ENCODE measurements around the gene ANKRD23. TPM values are rescaled to one million over a fixed set of nuclear protein-coding genes. Genes with fewer than 3 reads are reported as not detected.

Gene ANKRD23
- total and polyA plus RNA-seq, 2 of the 13 experiments (the other 11 are each of a cell fraction or from before 2014, with no cell fraction given) = 1.5 to 1.6 TPM

DNA sequence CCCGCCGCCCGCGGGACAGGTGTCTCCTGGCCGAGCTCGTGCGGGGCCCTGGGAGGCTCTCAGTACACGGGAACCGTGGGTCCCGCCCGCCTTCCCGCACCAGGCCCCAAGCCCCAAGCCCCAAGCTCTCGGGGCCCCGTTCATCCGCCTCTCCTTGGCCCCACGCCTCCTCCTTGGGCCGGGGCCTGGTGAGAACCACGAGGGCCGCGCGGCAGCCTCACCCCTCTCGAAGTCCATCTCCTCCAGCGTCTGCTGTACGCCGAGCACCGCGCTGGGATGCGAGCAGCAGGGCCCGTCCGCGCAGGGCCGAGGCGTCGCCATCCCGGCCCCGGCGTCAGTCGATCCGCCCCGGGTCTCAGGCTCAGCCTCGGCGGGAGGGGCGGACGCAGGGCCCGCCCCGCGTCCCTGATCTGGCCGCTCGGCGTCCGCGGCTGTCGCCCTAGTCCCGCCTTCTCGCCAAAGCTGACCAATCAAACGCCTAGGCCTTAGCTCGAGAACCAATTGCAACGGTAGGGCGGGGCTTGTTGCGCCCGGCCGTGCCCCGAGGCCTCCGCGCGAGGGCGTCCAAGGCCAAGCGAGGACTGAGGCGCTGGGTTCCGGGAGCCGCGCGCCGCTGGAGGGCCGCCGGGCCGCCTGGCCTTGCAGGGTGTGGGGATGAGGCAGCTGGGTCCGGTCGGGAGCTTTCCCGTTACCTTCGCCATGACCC lies 14.0 kb upstream of the ANKRD23 start, which contains the start of gene ANKRD39 (continued):
- no peak for TF ChIP-seq NCOA5 (CRISPR knock-in tag; IDR thresholded peaks at IDR 0.05)
- TF ChIP-seq, protein P1, sequence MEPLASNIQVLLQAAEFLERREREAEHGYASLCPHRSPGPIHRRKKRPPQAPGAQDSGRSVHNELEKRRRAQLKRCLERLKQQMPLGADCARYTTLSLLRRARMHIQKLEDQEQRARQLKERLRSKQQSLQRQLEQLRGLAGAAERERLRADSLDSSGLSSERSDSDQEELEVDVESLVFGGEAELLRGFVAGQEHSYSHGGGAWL (CRISPR knock-in tag; IDR thresholded peaks at IDR 0.05) = peak; percentile 81; the same call in 1 of the 2 replicates
- TF ChIP-seq, protein P2, sequence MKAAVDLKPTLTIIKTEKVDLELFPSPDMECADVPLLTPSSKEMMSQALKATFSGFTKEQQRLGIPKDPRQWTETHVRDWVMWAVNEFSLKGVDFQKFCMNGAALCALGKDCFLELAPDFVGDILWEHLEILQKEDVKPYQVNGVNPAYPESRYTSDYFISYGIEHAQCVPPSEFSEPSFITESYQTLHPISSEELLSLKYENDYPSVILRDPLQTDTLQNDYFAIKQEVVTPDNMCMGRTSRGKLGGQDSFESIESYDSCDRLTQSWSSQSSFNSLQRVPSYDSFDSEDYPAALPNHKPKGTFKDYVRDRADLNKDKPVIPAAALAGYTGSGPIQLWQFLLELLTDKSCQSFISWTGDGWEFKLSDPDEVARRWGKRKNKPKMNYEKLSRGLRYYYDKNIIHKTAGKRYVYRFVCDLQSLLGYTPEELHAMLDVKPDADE (CRISPR knock-in tag; IDR thresholded peaks at IDR 0.05) = no peak
- peak; percentile 71 for TF ChIP-seq ZNF781 (CRISPR knock-in tag; IDR thresholded peaks at IDR 0.05; ENCODE audit: borderline replicate concordance, not compliant biosample characterization)
- TF ChIP-seq, protein P3, sequence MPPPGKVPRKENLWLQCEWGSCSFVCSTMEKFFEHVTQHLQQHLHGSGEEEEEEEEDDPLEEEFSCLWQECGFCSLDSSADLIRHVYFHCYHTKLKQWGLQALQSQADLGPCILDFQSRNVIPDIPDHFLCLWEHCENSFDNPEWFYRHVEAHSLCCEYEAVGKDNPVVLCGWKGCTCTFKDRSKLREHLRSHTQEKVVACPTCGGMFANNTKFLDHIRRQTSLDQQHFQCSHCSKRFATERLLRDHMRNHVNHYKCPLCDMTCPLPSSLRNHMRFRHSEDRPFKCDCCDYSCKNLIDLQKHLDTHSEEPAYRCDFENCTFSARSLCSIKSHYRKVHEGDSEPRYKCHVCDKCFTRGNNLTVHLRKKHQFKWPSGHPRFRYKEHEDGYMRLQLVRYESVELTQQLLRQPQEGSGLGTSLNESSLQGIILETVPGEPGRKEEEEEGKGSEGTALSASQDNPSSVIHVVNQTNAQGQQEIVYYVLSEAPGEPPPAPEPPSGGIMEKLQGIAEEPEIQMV (CRISPR knock-in tag; IDR thresholded peaks at IDR 0.05; ENCODE audit: low read depth) = peak; percentile 93
- TF ChIP-seq ZNF670 (CRISPR knock-in tag; IDR thresholded peaks at IDR 0.05; ENCODE audit: borderline replicate concordance) = peak; percentile 86; the same call in 1 of the 2 replicates
- TF ChIP-seq, protein P4, sequence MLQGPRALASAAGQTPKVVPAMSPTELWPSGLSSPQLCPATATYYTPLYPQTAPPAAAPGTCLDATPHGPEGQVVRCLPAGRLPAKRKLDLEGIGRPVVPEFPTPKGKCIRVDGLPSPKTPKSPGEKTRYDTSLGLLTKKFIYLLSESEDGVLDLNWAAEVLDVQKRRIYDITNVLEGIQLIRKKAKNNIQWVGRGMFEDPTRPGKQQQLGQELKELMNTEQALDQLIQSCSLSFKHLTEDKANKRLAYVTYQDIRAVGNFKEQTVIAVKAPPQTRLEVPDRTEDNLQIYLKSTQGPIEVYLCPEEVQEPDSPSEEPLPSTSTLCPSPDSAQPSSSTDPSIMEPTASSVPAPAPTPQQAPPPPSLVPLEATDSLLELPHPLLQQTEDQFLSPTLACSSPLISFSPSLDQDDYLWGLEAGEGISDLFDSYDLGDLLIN (CRISPR knock-in tag; IDR thresholded peaks at IDR 0.05; ENCODE audit: borderline replicate concordance) = no peak; the same call in 1 of the 2 replicates
- peak; percentile 97 for TF ChIP-seq ZNF709 (CRISPR knock-in tag; IDR thresholded peaks at IDR 0.05)
- TF ChIP-seq FOXK1 (CRISPR knock-in tag; IDR thresholded peaks at IDR 0.05; ENCODE audit: borderline replicate concordance, low read depth) = peak; percentile 96; the same call in 1 of the 2 replicates
- TF ChIP-seq TCF7L2 (IDR thresholded peaks at IDR 0.05; ENCODE audit: low read depth, low read length) = no peak
- TF ChIP-seq YEATS2 (CRISPR knock-in tag; IDR thresholded peaks at IDR 0.05; ENCODE audit: borderline replicate concordance) = 0 out of 2 replicates have a peak, but pooled peaks have one; percentile 14
- peak; percentile 72 for TF ChIP-seq GATAD1 (CRISPR knock-in tag; IDR thresholded peaks at IDR 0.05)
- TF ChIP-seq, protein P5, sequence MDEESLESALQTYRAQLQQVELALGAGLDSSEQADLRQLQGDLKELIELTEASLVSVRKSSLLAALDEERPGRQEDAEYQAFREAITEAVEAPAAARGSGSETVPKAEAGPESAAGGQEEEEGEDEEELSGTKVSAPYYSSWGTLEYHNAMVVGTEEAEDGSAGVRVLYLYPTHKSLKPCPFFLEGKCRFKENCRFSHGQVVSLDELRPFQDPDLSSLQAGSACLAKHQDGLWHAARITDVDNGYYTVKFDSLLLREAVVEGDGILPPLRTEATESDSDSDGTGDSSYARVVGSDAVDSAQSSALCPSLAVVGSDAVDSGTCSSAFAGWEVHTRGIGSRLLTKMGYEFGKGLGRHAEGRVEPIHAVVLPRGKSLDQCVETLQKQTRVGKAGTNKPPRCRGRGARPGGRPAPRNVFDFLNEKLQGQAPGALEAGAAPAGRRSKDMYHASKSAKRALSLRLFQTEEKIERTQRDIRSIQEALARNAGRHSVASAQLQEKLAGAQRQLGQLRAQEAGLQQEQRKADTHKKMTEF (CRISPR knock-in tag; IDR thresholded peaks at IDR 0.05) = peak; percentile 84
- TF ChIP-seq SETDB1 (CRISPR knock-in tag; IDR thresholded peaks at IDR 0.05; ENCODE audit: borderline replicate concordance) = no peak
- no peak; the same call in 1 of the 2 replicates for TF ChIP-seq ZNF335 (CRISPR knock-in tag; IDR thresholded peaks at IDR 0.05)
- TF ChIP-seq, protein P6, sequence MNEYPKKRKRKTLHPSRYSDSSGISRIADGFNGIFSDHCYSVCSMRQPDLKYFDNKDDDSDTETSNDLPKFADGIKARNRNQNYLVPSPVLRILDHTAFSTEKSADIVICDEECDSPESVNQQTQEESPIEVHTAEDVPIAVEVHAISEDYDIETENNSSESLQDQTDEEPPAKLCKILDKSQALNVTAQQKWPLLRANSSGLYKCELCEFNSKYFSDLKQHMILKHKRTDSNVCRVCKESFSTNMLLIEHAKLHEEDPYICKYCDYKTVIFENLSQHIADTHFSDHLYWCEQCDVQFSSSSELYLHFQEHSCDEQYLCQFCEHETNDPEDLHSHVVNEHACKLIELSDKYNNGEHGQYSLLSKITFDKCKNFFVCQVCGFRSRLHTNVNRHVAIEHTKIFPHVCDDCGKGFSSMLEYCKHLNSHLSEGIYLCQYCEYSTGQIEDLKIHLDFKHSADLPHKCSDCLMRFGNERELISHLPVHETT (CRISPR knock-in tag; conservative IDR thresholded peaks at IDR 0.05) = peak; percentile 79; the same call in 1 of the 2 replicates
- TF ChIP-seq GZF1 (CRISPR knock-in tag; IDR thresholded peaks at IDR 0.05) = no peak
- peak; percentile 98 for TF ChIP-seq HOXA5 (CRISPR knock-in tag; IDR thresholded peaks at IDR 0.05)
- peak; percentile 67 for TF ChIP-seq FOXJ3 (CRISPR knock-in tag; IDR thresholded peaks at IDR 0.05; ENCODE audit: borderline replicate concordance)
- TF ChIP-seq SAFB2 (CRISPR knock-in tag; IDR thresholded peaks at IDR 0.05; ENCODE audit: borderline replicate concordance, low read depth) = no peak; the same call in 1 of the 2 replicates
- peak; percentile 95 for TF ChIP-seq TARDBP (CRISPR knock-in tag; IDR thresholded peaks at IDR 0.05)
- no peak for TF ChIP-seq HNRNPH1 (optimal IDR thresholded peaks at IDR 0.05; ENCODE audit: low read depth, low read length)
- peak; percentile 61; the same call in 1 of the 2 replicates for TF ChIP-seq HDAC2 (CRISPR knock-in tag; IDR thresholded peaks at IDR 0.05)

Data from HepG2 (cell line).